Erythroblast (primary cell): ENCODE results near the gene FASTK.

Experiments used
- GATA1 ChIP-seq: IDR thresholded peaks from 2 replicates; pipeline ENCODE4 v1.6.1; 2011; ENCODE audit warnings: low read depth, mild to moderate bottlenecking, control low read depth, low read length, moderate library complexity
- POLR2A ChIP-seq: IDR thresholded peaks from 2 replicates; pipeline ENCODE4 v1.6.1; 2011; ENCODE audit warnings: mild to moderate bottlenecking, low read length

- TF ChIP-seq POLR2A (no peak), GATA1 (no peak)
These were observed 23.4 kb upstream of the FASTK start for GRCh38 chr7:151103973-151104372.
